Endothelial cell (in vitro differentiated cells): Measurements from ENCODE around the gene EFCAB14. TPM values are rescaled to one million over a fixed set of nuclear protein-coding genes. Genes with fewer than 3 reads are reported as not detected.
A peak's percentile ranks its signal among the peaks of the same experiment; 100 is the strongest.

Experiments
- DNase-seq: peaks from one replicate; pipeline ENCODE4 v3.0.0; 2021; ENCODE audit warnings: low spot score
- H3K27ac Mint-ChIP-seq: one replicate; pipeline ENCODE4 v1.8.0; 2021; ENCODE audit warnings: mixed read lengths, inconsistent platforms; ENCODE audit not compliant: unreplicated experiment
- H3K27me3 Mint-ChIP-seq: one replicate; pipeline ENCODE4 v1.8.0; 2021; ENCODE audit warnings: mild to moderate bottlenecking, moderate library complexity, mixed read lengths, inconsistent platforms; ENCODE audit not compliant: unreplicated experiment
- H3K36me3 Mint-ChIP-seq: one replicate; pipeline ENCODE4 v1.8.0; 2021; ENCODE audit warnings: mild to moderate bottlenecking, low read depth, mixed read lengths, inconsistent platforms; ENCODE audit not compliant: unreplicated experiment
- H3K4me1 Mint-ChIP-seq: one replicate; pipeline ENCODE4 v1.8.0; 2021; ENCODE audit warnings: mild to moderate bottlenecking, mixed read lengths, inconsistent platforms; ENCODE audit not compliant: unreplicated experiment
- H3K4me3 Mint-ChIP-seq: one replicate; pipeline ENCODE4 v1.8.0; 2021; ENCODE audit warnings: mild to moderate bottlenecking, mixed read lengths, inconsistent platforms; ENCODE audit not compliant: unreplicated experiment
- H3K9me3 Mint-ChIP-seq: one replicate; pipeline ENCODE4 v1.8.0; 2021; ENCODE audit warnings: mixed read lengths, inconsistent platforms; ENCODE audit not compliant: unreplicated experiment
- CTCF ChIP-seq: fragments of 200-600 bp; sonication (generic); IDR thresholded peaks from one replicate; pipeline ENCODE4 v1.5.0; 2021; ENCODE audit warnings: antibody characterized with exemption; ENCODE audit not compliant: unreplicated experiment
- total RNA-seq: library from RNA; stranded (reverse); fragmentation: NEBNext Ultra II Directional; extraction: Animal tissue kit (Norgen Biotek cat#: 25700); gene quantifications from one replicate; pipeline ENCODE4 v1.2.1, GENCODE V29; 2021; ENCODE audit not compliant: unreplicated experiment

The EFCAB14 gene
- total RNA-seq, 1 donor from 2014 or later: 325 TPM

GRCh38 chr1:46717654-46718053 lies 1.3 kb downstream of the EFCAB14 start:
- Mint-ChIP-seq H3K9me3 (no peaks in the 10 kb centered on the region), H3K4me3 (peak overlapping the region; percentile 97), H3K4me1 (peaks cover 53% of the 10 kb centered on the region), H3K27ac (peak overlapping the region; percentile 74), H3K27me3 (no peaks in the 10 kb centered on the region), H3K36me3 (peaks cover 45% of the 10 kb centered on the region)
- no peak for TF ChIP-seq CTCF
- DNase-seq: no peak

- Mint-ChIP-seq H3K4me3 (peak overlapping the region; percentile 97), H3K4me1 (peaks cover 46% of the 10 kb centered on the region), H3K27ac (no peak overlapping the region), H3K27me3 (no peaks in the 10 kb centered on the region), H3K36me3 (peaks cover 63% of the 10 kb centered on the region), H3K9me3 (no peaks in the 10 kb centered on the region)
- no peak for DNase-seq
- no peak for TF ChIP-seq CTCF
Measured at GRCh38 chr1:46714976-46715375, 3.9 kb downstream of the EFCAB14 start.

- no peak overlapping the region for H3K4me3 Mint-ChIP-seq
- TF ChIP-seq CTCF: no peak
- DNase-seq: no peak
Measured at GRCh38 chr1:46708121-46708520, 10.8 kb downstream of the EFCAB14 start.

GRCh38 chr1:46705408-46705807 lies 13.5 kb downstream of the EFCAB14 start:
- Mint-ChIP-seq H3K36me3 (peaks cover 48% of the 10 kb centered on the region), H3K4me3 (no peak overlapping the region), H3K27ac (no peak overlapping the region), H3K27me3 (no peaks in the 10 kb centered on the region), H3K4me1 (peaks cover 7% of the 10 kb centered on the region), H3K9me3 (no peaks in the 10 kb centered on the region)
- no peak for TF ChIP-seq CTCF
- DNase-seq: no peak

More at GRCh38 chr1:46708121-46708520, 10.8 kb downstream of the EFCAB14 start:
- Mint-ChIP-seq H3K36me3 (peaks cover 59% of the 10 kb centered on the region), H3K4me1 (peaks cover 19% of the 10 kb centered on the region), H3K9me3 (no peaks in the 10 kb centered on the region), H3K27ac (no peak overlapping the region), H3K27me3 (no peaks in the 10 kb centered on the region)

GRCh38 chr1:46703927-46704641 lies 14.8 kb downstream of the EFCAB14 start:
- Mint-ChIP-seq H3K4me1 (peaks cover 4% of the 10 kb centered on the region), H3K36me3 (peaks cover 40% of the 10 kb centered on the region), H3K27ac (no peak overlapping the region), H3K4me3 (peak overlapping the region; percentile 34), H3K27me3 (no peaks in the 10 kb centered on the region), H3K9me3 (no peaks in the 10 kb centered on the region)
- DNase-seq: no peak
- no peak for TF ChIP-seq CTCF
